UCSD-AML1 (cell line): Measurements from ENCODE around the gene NRM.
A peak's percentile ranks its signal among the peaks of the same experiment; 100 is the strongest.

ENCODE experiments used
- DNase-seq: peaks from one replicate; lab custom pipeline; 2025; ENCODE audit not compliant: unreplicated experiment; lab: John Stamatoyannopoulos, UW

NRM gene

DNA sequence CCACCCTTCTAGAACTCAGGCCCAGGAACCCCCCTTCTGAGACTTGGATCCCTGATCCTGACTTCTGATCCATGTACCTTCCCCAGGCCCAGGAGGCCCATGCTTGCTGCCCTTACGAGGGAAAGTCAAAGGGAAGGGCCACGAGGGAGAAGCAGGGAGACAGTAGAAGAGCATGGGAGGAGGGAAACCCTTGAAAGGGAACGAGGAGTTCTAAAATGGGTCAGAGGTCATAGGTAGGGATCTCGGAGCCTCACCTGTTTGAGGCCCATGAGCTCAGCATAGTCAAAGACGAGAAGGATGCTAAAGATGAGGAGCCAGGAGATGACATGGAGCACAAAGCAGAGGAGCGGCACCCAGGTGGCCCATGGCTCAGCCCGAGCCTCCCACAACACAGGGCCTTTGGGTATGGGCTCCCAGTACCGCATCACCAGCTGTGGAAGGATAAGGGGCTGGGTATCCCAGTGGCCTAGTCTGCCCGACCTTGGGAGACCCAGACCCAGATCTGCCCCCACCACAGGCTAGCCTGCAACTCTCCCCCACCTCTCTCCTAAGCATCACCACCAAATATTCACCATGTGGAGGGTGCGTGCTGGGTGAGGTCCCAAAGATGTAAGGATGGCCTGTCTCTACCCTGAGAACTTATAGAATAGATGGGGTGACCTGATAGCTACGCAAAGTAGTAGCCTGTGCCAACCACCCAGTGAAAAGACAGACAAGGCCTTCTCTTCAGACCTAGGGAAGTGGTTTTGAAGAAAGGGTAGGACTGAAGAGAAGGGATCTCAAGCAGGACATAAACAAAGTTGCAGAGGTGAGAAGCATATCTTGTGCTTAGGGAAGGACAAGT lies 1.5 kb downstream of the NRM start:
- DNase-seq: no peak

DNA sequence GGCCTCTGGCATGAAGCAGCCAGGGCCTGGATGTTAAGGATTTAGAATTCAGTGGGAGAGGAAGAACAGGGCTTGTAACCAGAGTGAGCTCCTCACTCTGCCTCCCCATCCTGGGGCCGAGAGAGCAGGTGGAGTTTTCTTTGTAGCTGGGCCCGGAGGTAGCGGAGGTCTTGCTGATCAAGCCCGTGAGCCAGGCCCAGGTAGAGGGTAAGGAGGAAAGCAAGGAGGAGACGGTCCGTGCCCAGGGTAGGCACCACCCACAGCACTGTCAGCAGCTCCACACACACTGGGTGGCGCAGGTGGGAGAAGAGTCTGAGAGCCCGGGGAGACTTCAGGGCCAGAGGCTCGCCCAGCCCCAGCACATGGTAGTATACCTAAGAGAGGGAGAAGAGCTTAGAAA lies 2.2 kb downstream of the NRM start:
- no peak for DNase-seq

DNA sequence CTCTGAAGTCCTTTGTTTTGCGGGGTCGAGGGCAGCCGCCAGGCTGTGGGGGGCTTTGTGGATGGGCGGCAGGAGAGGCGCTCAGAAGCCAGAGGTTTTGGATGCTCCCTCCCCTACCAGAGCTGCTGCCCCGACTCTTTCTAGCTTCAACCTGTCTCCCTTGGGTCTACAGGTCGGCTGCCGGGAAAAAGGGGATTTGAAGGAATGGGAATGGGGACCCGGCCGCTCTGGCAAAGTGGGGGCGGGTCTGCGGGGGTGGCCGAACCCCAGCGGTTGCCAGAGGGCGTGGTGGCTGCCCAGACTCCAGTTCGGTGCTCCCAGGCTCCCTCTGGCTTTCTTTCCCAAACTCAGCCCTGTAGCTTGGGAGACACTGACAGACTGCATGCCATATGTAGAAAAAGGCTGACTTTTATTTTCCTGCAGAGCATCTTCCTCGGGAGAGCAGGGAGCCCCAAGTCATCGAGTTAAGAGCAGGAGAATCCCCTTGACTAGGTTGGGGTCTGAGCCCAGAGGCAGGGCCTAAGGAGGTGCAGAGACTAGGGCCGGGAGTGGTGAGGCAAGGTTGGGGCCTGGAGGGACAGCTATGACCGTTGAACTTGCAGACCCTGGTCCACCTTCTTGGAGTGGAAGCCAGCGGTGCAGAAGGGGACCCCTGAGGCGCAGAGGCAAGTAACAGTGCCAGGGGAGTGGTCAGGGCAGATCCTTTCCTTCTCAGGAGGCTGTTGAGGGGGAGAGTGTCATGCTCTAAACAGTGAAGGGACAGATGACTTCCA lies 2.9 kb downstream of the NRM start:
- DNase-seq: no peak

DNA sequence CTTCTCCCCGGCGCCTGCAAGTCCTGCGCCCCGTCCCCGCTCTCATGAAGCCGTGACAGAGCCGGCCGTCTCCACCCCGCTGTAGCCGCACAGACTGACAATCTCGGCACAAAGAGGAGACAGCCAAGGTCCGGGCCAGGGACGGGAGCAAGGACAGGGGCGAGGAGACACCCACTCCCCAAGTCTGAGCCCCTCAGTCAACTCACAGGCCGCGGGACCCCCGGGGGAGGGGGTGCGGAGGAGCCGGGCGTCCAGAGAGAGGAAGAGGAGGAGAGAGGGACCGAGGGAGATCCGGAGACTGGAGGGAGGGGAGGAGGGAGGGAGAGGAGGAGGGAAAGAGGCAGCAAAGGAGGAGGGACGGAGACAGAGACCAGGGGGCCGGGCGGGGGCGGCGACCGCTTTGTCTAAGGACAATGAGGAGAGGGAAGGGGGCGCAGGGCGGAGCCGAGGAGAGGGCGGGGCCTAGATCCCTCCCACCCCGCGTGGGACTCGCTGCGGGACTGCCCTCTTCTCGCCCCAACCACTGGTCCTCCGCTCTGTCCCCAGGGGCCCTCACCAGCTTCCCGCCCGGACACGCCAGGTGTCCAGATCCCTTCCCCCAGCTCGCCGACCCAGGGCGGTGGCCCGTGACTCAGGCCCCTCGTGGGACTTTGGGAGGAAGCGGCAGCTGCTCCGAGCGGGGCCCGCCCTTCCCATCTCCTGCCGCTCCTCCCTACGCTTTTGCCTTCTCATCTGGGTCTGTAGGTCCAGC lies 3.7 kb downstream of the NRM start:
- DNase-seq: peak; percentile 92

DNA sequence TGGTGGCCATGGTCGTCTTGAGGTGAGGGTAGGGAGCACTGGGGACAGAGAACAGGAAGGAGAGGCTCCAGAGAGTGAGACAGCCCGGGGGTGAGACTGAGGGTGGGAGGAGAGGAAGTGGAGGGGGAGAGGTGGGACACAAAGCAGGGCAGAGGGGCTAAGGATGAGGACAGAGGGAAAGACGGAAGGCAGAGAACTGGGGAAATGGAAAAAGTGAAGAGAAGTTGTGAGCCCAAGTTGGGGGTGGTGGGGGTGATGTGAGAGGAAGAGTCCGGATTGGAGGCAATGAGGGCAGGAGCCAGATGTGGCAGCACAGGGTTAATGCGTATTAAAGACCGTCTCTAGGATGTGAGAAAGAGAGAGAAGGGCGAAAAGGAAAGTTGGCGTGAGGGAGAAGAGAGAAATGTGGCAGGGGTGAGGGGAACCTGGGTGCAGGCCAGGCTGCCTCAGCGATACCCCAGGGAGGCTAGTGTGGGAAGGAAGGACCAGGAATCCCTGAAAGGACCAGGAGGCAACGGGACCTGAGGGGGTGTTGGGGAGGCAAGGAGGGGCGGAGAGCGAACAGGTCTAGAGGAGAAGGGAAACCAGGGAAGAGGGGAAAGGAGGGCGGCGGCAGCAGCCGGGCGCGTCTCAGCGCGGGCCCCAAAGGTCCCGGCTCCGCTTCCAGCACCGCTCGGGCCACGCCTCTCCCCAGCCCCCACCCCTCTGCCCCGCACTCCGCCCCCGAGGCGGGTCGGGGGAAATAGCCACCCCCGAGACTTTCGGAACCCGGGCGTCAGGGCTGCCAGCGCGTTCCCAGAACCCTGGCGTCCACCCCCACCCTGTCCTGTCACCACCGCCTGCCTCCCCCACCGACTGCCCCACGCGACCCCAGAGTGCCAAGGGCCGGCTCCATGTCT lies 4.5 kb downstream of the NRM start, which contains the start of gene PPP1R18:
Gene PPP1R18 (minus strand): TSS at position 637 of the 899 bp plus-strand sequence. CDS start 627 bp downstream, at position 10.
- DNase-seq: peak; percentile 73

DNA sequence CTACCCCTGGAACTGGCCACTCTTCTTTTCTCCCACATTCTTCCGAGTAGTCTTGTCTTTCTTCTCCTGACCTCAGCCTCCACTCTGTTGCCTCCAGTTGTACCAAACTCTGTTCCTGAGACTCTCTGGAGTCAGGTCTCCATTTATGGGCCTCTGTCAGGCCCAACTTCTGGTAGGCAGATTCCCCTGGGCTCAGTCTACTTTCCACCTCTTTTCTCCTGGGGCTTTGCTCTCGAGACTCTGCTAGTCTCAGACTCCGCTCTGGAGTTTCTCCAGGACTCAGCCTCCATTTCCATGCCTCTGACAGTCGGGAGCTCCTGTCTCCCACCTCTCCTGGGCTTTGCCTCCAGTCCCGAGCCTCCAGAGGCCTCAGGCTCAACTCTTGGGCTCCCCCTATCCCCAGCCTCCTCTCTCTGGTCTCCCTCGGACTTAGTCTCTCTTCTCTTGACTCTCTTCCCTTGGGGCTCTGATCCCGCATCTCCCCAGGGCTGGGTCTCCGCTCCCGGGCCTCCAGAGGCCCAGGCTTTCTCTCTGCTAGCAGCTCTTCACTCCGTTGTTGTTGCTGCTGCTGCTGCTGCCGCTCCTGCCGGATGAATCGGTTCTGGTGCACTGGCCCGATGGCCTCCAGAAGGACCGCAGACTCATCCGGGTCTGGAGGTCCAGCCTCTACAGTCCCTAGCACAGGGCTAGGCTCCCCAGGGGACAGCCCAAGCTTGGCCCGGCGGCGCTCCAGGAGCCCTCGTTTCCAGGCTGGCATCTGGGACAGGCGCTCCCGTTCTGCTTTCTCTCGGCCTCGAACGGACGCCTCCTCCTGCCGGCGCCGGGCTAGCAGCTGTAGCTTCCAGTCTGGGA lies 5.4 kb downstream of the NRM start:
- DNase-seq: peak; percentile 54

DNA sequence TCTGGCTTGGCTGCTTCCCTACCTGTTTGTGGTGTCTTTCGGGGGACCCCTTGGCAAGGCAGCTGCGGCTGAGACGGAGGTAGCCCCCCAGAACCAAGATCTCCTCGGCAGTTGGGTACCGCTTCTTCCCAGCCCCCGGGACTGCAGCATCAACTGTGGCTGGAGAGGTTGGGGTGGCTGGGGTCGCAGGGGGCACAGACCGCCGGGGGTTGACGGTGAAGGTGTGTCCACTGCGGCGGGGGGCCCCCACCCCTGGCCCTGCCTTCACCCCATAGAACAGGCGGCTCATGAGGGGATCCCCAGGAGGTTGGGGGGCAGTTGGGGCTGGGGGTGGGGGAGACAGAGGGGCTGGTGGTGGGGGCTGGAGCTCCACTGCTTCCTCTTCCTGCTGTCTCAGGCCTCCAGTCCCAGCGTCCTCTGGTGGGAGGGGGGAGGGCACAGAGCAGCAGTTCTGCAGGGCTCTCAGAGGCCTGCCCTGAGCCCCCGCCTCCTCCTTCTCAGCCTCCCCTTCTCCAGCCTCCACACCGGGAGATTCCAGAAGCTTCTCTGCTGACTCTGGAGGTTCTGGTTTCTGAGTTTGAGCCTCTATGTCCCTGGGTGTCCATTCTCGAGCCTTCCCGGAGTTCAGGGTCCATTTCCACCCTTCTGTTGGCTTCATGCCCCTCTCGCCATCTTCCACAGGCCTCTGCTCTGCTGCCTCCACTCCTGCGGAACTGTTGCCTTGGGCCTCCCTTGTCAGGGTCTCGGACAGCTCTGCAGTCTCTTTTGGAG lies 6.2 kb downstream of the NRM start:
- DNase-seq: peak; percentile 79

DNA sequence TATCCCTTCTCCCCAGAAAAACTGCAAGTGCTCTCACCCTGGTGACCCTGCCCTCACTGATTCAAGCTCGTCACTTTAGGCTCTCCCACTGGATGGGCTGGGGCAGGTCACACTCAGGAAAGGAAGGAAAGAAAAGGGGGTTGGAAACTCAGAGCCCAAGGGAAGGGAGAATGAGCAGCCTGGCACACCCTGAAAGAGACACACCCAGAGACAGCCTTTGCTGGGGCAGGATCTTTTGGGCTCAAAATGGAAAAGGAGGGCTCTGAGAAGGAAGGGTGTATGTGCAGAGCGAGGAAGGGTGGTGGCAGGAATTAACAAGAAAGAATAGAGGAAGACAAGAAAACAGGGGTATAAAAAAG lies 6.8 kb downstream of the NRM start:
- DNase-seq: peak; percentile 49

DNA sequence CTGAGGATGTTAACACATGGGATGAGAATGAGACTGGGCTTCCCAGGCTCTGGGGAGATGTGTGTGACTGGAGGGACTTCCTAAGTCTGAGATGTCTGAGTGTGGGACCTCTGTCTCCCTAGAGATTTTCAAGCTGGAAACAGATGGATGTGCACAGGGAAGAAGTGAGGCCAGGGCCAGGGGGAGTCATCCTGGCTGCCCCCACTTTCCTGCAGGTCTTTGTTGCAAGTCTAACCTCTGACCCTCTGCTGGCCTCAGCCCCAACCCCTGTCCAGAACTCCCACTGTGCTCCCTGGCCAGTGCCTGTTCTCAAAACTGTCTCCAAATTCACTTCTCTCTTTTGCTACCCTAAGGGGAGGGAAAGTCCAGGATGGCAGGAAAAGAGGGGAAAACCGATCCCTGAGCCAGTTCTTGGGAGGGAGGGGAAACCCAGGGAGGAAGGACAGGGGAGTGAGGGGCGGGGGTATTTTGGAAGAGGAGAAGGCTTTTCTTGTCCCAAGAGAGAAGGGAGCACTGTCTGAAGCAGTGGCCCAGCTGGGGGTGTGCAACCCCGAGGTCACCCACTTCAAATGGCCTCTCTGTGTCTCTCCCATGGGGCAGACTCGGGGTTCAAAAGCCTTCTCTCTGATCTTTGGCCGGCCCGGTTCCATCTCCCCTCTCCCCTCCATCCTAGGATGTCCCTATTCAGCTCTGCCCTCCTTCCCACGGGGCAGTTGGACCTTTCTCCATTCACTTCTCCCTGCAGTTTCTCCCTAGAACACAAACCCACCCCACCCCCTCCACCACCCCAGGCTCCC lies 7.4 kb downstream of the NRM start:
- peak; percentile 53 for DNase-seq

DNA sequence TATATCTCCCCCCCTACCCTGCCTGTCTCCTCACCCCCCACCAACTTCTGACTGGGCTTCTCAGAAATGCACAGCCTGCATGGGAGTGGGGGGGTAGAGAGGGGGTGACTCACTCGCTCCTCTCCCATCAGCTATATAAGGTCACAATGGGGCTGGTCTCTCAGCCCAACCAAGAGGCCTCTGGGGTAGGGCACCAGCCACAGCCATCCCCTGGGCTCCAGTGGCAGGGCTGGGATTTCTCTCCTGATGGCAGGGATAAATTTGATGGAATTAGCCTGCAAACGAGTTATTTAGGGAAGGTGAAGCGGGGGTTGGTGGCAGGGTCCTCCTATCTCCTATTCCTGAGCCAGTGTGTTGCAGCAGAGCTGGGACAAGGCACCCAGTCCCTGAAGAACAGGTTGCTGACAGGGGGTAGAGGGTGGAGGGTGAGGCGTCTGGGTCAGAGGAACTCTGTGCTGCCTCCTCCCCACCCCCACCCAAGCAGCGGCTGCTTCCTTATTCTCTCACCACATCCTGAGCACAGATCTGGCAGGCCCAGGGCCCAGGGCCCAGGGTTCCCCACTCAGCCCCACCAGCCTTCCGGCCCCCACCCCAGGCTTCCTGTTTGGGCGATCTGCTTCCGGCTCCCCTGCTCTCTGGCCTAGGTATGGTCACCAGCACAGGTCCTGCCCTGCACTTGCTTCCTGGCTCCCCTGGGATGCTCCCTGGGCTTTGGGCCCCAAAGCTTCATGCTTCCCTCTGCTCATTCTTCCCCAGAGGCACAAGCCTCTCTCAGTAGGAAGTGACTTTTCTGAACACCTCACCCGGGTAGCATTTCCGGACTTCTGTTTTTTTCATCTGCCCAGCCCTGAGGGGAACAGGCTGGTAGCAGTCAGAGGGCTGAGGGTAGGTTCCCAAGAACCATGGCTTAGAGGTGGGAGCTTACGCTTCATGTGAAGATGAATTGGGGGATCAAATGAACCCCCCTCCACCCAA lies 8.4 kb downstream of the NRM start:
- peak; percentile 99 for DNase-seq

DNA sequence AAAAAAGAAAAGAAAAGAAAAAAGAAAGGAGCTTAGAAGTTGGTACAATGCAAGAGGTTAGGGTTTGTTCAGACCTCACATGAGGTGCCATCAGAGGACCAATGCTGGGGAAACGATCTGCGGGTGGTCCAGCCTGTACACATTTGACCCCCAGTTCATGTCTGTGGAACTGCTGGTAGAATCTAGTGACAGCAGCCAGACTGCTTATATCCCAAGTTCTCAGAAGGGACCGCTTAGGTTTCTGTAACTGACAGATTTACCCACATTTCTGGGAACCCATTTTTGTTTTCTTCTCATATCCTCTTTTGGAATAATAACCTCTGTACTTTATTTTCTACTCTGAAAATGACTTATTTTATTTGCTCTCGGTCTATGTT lies 9.0 kb downstream of the NRM start:
- DNase-seq: no peak

DNA sequence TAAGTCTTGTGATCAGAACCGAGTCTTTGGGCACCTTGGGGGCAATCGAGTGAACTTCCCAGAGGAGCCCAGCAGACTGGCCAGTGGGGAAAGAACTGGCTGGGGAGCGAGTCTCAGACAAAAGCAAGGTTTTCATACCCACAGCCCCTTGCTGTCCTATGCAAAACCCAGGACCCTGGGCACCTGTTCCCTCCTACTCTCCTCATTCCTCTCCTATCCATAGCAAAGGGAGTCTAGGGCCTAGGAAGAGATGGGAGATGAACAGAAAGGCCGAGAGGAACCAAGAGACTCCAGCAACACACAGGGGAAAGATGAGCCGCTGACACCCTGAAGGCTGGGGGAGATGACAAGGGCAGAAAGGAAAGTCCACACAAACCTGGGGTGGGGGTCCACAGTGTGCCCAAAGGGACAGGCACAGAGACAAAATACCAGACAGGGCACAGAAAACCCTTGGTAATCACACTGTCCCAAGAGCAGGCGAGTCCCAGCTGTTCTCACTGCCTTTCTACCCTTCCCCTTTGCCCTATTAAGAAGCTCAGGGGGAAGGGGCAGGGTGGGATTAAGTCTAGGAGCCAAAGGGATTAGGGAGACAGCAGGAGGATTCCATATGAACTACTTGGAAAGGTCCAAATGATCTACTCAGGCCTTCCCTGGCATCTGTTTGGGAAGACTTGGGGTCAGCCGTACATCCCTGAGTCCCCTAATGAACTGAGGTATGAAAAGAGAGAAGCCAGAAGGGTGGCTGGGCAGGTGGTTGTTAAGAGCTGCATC lies 10.8 kb downstream of the NRM start:
- no peak for DNase-seq

DNA sequence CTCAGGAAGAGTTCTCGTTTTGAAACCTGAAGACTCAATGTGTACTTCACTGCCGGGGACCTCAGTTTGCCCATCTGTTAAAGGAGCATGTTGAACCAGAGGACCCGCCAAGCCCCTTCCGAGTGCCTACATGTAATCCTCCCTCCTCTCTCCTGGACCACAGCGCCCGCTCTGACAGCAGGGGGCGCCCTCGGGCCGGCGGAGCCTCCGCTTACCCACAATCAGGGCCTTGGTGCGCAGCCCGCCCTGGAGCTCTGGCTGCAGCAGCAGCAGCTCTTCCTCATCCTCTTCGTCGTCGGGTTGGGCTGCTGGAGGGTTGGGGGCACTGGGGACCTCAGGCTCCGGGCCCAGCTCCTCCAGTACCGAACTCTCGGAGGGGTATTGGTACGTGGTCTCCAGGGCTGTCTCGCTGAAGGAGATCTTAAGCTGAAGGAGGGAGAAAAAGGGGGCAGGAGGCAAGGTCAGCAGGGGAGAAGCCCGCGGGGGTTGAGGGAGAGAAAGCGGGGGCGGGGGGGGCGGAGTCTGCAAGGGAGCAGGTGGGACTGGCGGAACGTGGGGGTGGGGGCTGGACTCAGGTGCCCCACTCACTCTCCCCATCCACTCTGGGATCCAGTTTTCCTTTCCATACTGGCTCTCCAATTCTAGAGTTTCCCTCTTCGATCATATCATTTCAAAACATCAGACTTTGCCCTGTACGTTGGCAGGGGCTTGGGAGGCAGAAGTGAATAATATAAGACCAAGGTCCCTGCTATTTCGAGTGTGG lies 11.6 kb downstream of the NRM start:
- DNase-seq: peak; percentile 88

DNA sequence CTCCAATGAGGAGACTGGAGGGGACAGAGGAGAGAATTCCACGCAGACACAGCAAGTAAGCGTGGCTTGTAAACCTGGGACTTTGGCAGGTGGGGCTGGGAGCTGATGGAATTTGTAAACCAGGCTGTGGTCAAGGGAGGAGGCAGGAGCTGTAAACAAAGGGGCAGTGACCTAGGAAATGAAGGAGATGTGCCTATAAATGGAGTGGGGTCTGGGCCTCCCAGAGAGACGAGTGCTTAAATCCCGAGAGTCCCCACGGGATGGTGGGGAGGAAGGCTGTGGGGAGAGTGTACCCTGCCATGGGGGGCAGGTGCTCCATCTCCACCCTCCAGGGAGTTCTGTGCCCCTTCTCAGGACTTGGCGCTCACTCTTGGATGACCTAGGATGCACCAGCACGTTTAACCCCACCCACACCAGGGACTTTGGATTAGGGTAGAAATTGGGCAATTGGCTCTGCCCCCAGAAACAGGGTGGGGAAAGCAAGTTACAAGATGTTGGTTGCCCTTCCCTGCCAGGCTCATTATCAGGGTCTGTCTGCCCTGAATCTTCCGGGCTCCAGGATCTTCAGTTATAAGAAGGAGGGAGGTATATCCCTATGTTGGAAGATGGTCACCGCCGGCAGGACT lies 14.0 kb downstream of the NRM start:
- DNase-seq: no peak
